ENCODE measurements around the gene APOL2.
"Not testable (repeated sequence)": the region's sequence is repeated elsewhere in the genome, so short reads cannot be mapped to it uniquely, and the experiment has no call there.

APOL2 gene, protein sequence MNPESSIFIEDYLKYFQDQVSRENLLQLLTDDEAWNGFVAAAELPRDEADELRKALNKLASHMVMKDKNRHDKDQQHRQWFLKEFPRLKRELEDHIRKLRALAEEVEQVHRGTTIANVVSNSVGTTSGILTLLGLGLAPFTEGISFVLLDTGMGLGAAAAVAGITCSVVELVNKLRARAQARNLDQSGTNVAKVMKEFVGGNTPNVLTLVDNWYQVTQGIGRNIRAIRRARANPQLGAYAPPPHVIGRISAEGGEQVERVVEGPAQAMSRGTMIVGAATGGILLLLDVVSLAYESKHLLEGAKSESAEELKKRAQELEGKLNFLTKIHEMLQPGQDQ

DNA sequence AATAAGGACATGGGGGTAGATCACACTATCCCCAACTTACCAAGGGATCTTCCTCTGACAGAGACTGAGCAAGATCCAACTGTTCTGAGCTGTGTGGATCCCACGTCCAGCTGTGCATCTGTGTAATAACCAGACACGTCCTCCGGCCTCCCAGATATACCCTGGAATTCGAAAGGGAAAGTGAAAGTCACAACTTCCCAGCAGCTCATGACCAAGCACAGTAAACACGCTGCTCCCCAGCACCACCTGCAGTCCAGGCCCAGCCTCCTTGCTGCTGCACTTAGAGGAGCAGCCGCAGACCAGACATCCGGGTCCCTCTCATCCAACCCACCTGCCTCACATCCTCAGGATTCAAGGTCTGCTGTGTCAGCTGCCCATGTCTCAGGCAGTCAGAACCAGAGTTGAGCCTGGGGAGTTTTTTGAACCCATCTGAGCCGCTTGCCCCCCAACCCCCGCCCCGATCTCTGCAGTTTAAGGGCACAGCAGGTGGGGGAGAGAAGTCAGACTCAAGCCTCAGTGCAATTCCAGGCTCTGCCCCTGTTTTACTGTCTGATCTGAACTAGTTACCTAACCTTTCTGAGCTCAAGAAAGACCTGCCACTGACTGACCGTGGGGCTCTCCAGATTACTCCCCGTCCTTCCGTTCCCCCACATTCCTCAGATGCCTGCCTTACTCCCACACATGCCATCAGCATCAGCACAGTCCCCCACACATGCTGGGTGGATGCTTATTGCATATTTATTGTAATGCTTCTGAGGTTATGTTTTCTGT, at the start of gene APOL2:
Gene APOL2 (minus strand): TSS at position 127 of the 771 bp plus-strand sequence. CDS start 6,365 bp downstream, outside the sequence.
- peak; percentile 73 to 76 for DNase-seq (ENCODE audit: low read depth in 2 of 2)

DNA sequence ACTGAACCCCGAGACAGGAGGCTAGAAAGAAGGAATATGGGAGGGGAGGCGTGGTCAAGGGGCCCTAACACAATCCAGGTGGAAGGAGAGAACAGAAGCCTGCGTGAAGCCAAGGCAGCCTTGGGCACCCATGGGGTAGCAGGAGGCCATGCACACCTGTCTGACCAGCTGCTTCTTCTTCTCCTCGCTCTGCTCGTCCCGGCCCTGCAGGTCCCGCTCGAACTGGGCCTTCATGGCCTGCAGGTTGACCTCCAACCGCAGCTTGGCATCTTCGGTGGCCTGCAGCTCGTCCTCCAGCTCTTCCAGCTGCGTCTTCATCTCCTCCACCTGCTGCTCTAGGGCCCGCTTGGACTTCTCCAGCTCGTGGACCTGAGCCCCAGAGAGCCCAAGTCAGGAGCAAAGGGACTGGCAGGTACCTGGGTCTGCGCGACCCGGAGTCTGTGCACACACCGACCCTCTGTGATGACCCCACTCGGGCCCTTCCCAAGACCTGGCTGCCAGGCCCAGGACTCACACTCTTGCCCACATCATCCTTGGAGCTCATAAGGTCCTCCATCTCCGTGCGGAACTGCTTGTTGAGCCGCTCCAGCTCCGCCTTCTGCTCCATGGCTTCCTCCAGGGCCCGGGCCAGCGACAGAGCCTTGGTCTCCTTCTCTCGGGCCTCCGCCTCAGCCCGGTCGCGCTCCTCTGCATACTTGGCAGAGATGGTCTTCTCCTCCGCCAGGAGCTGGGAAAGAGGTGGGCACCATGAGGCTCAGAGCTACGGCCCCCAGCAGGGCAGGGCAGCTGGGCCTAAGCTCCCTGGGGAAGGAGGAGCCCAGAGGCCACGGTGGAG, 49.5 kb upstream of the APOL2 start:
- DNase-seq (ENCODE audit: low read depth in 2 of 2): no peak

- no peak for DNase-seq (ENCODE audit: low read depth in 2 of 2)
Measured at GRCh38 chr22:36287881-36288515, 48.7 kb upstream of the APOL2 start.

DNA sequence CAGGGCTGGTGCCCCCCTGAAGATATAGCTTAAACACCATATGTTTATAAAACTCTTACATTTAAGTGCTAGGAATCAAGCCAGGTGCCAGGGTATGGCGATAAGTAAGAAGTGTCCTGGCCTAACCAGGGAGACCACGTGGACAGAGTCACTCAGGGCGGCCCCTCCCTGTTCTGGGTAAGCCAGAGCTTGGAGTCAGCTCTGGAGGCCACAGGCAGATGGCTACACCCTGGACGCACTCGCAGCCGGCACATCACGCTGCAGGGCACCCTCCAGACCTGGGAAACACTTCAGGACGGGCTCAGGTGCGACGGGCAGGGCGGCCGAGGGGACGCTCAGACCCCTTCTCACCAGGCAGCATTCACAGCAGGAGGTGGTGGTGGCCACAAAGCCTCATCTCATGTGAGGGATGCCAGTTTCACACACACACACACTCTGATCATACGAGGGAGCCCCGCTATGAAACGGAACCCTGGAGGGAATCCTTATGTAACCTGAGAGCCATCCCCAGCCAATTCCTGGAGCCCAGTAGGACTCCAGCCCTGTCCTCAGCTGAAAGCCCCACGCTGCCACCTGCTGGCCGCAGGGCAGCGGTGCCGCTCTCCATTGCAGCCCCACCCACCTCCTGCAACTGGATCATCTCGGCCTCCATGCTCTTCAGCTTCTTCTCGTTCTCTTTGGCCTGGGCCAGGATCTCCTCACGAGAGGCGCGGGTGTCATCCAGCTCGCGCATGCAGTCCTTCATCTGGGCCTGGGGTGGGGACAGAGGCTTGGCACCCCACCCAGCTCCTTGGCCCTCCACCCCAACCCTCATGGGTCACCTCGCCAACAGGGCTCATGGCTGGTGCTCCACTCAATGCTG, 47.0 kb upstream of the APOL2 start:
- DNase-seq (ENCODE audit: low read depth in 2 of 2): peak; percentile 18 to 36

GRCh38 chr22:36285545-36285944, 46.2 kb upstream of the APOL2 start:
- DNase-seq (ENCODE audit: low read depth in 2 of 2): no peak

DNA sequence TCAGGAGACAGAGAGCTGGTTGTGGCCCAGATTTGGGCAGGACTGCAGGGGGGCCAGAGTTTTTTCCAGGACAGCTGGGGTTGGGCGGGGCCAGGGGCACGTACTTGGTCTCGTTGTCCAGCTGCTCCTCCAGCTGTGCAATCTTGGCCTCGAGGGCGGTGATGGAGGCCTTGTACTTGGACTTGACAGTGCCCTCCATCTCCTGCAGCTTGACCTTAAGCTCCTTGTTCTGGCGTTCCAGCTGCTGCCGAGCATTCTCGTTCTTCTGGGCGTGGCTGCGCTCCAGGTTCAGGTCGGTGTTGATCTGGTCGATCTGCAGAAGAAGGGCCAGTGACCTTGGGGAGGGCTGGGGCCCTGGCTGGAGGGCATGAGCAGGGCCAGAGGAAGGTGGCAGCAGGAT, 45.7 kb upstream of the APOL2 start:
- DNase-seq (ENCODE audit: low read depth in 2 of 2): no peak

DNA sequence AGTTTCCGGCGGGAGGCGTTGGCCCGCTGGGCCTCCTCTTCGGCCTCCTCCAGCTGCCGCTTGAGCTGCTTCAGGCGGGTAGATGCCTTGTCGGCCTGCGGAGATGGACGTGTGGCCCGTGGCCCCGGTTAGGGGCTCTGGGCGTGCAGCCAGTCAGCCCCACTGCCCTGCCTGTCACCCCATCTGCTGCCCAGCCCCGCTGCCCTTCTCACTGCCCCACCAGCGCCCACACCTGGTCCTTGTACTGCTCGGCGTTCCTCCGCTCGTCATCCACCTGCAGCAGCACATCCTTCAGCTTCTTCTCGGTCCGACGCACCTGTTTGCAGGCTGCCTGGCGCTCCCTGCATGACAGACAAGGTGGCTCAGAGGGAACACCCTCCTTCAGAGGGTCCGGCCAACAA, 44.8 kb upstream of the APOL2 start:
- DNase-seq (ENCODE audit: low read depth in 2 of 2): no peak

GRCh38 chr22:36282328-36282831, 43.1 kb upstream of the APOL2 start:
- no peak for DNase-seq (ENCODE audit: low read depth in 2 of 2)

GRCh38 chr22:36281781-36282327, 42.5 kb upstream of the APOL2 start:
- DNase-seq (ENCODE audit: low read depth in 2 of 2): no peak

DNA sequence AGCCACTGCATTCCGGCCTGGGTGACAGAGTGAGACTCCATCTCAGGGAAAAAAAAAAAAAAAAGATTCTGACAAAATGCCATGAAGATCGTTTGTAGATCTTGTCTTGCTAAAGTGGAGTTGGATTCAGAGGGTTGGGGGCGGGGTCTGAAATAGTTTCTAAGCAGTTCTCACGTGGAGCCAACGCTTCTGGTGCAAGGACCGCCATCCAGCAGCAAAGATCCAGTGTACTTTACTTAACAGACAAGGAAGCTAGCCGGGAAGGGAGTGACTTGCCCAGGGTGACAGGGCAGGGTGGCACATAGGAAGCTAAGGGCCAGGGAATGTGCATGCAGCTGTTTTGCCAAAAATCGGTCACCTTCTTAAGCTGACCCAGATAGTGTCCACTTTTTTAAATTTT, 41.1 kb upstream of the APOL2 start:
- no peak for DNase-seq (ENCODE audit: low read depth in 2 of 2)

GRCh38 chr22:36279219-36279666, 39.9 kb upstream of the APOL2 start:
- DNase-seq (ENCODE audit: low read depth in 2 of 2): no peak

DNA sequence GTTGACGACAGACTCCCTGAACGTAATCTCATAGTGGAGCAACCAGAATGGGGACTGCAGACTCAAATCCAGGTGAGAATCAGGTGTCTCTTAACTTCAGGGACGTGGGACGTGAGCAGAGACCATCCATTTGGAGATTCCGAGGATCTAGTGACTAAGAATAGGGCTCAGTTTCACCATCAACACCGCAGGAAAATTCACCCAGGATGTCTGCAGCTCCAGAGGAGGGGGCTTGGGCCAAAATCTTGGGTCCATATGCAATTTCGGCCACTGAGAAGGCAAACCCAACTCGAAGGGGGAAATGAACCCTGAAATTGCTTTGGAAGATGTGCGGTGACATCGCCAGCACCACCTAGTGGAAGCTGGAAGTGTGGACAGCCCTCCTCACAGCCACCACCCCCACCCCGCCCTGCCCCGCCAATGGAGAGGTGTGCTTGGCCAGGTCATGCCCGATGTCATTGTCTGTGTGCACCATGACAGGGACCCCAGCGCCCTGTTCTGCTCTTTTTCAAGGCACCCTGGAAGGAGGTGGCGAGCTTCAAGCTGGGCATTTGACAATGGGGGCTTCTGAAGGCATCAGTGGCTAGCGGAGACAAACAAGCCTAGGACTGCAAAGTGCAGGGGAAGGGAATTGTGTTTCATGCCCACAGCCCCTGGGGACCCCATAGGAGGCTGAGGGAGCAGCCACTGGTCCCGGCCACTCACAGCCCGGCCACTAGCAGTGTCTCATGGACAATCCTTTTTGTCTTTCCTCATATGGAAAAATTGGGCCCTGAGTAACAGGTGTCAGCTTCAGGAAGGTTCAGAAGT, 38.4 kb upstream of the APOL2 start:
- no peak for DNase-seq (ENCODE audit: low read depth in 2 of 2)

DNA sequence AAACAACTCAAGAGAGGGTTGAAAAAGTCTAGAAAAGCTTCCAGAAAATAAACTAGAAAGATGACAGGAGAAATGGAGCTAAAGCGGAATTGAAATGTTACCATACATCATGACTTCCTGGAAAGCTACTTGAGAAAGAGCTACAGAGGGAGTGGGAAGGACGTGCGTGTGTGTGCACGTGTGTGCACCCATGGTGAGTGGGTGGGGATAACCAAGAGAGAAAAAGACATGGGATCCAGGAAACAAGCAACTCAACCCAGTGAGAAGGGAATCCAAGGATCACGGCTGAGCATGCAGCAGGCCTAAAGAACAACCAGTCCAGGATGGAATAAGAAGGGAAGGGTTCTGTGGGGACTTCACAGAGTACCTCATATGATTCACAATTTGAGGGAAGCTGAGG, 35.2 kb upstream of the APOL2 start:
- DNase-seq (ENCODE audit: low read depth in 2 of 2): no peak

DNA sequence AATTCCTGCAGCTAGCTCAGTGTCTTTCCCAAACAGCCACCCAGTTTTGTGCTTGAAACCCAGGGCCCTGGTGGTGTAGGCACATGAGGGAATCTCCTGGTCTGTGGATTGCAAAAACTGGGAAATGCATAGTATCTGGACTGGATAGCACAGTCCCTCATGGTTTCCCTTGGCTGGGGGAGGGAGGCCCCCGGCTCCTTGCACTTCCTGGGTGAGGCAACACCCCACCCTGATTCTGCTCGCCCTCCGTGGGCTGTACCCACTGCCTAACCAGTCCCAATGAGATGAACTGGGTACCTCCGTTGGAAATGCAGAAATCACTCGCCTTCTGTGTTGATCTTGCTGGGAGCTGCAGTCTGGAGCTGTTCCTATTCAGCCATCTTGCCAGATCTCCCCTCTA, 32.6 kb upstream of the APOL2 start:
- DNase-seq (ENCODE audit: low read depth in 2 of 2): not testable (repeated sequence)

DNA sequence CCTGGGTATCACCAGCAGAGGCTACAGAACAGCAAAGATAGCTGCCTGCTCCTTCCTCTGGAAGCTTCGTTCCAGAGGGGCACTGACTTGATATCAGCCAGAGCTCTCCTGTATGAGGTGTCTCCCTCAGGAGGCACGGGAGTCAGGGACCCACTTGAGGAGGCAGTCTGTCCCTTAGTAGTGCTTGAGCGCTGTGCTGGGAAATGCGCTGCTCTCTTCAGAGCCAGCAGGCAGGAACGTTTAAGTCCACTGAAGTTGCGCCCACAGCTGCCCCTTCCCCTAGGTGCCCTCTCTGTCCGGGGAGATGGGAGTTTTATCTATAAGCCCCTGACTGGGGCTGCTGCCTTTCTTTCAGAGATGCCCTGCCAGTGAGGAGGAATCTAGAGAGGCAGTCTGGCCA, 31.9 kb upstream of the APOL2 start:
- DNase-seq (ENCODE audit: low read depth in 2 of 2): not testable (repeated sequence)

GRCh38 chr22:36267896-36268485, 28.7 kb upstream of the APOL2 start:
- no peak for DNase-seq (ENCODE audit: low read depth in 2 of 2)

DNA sequence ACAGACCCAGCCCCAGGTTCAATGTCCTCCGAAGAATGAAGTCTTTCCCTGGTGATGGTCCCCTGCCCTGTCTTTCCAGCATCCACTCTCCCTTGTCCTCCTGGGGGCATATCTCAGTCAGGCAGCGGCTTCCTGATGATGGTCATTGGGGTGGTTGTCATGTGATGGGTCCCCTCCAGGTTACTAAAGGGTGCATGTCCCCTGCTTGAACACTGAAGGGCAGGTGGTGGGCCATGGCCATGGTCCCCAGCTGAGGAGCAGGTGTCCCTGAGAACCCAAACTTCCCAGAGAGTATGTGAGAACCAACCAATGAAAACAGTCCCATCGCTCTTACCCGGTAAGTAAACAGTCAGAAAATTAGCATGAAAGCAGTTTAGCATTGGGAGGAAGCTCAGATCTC, 27.7 kb upstream of the APOL2 start:
- DNase-seq (ENCODE audit: low read depth in 2 of 2): no peak

GRCh38 chr22:36263886-36264664, 24.7 kb upstream of the APOL2 start:
- DNase-seq (ENCODE audit: low read depth in 2 of 2): not testable (repeated sequence)

Data from fibroblast of skin of left biceps (primary cell).